Fibroblast of skin of left biceps (primary cell): ENCODE data around the gene COL5A3.
"Not testable (repeated sequence)": the region's sequence is repeated elsewhere in the genome, so short reads cannot be mapped to it uniquely, and the experiment has no call there.

Experiments used
- DNase-seq, 2 experiments: peaks; one replicate each; pipeline ENCODE4 v3.0.0-alpha.2; 2013; ENCODE audit warnings: low read depth in 2 of 2

Gene COL5A3

DNA sequence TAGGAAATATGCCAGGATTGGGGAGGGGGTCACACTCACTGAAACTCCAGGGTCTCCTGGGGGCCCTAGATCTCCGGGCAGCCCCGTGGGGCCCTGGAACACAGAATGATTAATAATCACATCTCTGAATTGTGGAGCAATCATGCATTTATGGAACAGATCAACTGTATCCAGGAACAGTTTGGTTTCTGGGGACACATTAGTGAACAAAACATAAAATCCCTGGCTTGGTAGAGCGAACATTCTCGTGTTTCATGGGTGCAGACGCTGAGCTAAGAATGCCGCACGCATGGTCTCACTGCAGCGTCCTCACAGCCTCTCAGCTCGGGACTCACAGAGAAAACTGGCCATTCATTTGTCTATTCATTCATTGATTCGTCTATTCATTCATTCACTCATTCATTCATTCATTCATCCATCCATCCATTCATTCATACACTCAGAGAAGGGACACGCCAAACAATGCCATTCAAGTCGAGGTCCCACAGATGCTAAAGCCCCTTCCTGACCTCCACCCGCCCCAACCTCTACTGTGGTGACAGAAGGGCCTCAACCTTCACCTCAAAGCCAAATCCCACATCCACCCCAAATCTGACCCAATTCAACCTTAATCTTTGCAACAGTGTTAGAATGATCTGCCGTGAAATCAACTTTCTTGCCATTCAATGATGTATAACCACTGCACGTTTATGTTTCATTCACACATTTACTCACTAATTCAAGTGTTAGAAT lies 39.0 kb downstream of the COL5A3 start:
- DNase-seq = no peak

- DNase-seq = no peak
Observed at GRCh38 chr19:9970481-9970880, 39.8 kb downstream of the COL5A3 start.

DNA sequence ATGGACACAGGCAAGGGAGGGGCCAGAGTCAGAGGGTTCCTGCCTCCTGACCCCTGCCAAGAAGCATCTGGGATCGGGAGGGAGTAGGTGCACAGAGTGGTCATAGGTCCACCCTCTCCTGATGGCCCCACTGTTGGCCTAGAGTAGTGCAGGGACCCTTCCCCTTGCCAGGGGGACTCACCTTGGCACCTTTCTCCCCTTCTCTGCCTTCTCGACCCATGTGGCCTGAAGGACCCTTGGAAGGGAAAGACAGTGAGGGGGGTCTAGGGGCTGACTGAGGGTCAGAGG lies 40.7 kb downstream of the COL5A3 start:
- no peak for DNase-seq

GRCh38 chr19:9968820-9969687 lies 41.2 kb downstream of the COL5A3 start:
- DNase-seq = no peak

- no peak for DNase-seq
Observed at GRCh38 chr19:9967326-9967725, 43.0 kb downstream of the COL5A3 start.

DNA sequence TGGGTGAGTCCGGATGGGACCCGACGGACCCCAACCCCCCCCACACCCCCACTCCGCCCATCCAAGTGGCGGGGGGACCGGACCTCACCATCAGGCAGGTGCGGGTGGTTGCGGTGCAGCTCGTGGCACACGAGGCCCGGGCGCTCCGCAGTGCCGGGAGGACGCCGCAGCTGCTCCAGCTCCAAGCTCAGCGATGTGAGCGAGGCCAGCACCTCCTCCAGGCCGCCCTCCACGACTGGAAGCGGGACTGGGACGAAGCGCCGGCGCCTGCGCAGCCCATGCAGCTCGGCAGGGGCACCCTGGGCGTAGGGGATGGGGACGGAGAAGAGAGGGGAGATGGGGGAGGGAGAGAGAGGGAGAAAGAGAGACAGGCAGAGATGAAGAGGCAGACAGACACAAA lies 43.9 kb downstream of the COL5A3 start:
- DNase-seq = no peak

DNA sequence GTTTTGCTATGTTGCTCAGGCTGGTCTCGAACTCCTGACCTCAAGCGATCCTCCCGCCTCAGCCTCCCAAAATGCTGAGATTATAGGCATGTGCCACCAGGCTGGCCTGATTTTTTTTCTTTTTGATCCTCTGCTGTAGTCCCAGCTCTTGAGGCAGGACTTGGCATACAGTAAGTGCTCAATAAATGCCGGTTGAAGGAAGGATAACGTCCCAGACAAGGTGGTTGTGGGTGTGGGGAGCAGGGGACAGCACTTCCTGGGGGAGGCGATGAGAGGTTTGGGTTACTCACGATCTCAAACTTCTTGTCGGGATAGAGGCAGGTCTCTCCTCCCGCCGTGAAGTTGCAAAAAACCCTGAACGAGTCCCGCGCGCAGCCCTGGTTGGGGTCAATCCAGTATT lies 44.3 kb downstream of the COL5A3 start:
- DNase-seq = no peak

DNA sequence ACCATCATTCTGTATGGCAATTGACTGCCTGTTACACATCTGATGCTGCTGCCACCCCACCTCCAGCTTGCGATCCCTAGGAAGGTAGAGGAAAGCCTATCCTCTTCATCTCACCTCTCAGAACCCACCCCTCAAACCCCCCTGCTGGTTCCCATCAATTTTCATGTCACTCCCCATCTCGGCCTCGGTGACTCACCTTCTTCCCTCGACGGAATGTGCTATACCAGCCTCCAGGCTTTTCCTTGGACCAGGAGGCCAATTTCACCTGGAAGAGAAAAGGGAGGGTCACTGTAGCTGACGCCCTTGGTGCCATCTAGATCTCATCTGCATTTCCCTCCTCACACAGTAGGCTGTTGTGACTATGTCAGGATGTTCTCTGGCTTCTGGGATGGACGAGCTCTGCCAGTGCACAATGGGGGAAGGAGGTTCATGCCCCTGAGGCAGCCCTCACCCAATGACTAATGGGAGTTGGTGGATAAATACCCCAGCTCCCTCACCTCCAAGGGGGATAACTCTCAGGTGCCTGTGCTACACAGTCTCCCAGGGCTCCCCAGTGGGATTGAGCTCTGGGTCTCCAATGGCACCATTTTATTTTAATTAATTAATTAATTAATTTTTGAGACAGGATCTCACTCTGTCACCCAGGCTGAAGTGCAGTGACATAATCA lies 47.5 kb downstream of the COL5A3 start:
- no peak for DNase-seq

- no peak for DNase-seq
Observed at GRCh38 chr19:9961103-9961502, 49.2 kb downstream of the COL5A3 start.

DNA sequence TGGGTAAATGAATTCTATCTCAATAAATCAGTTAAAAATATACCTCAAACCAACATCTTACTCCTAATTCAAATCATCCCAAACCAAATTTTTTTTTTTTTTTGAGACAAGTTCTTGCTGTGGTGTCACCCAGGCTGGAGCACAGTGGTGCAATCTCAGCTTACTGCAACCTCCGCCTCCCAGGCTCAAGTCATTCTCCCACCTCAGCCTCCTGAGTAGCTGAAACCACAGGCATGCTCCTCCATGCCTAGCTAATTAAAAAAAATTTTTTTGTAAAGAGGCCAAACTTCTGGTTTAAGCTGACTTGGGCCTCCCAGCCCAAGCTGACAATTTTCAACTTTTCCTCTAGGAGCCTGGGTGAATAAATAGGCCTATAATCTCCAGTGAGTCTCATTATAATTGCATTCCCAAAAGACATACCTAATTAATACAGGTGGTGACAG lies 51.9 kb downstream of the COL5A3 start:
- DNase-seq = peak; percentile 92 to 94

- DNase-seq = no peak
Observed at GRCh38 chr19:9956956-9957355, 53.3 kb downstream of the COL5A3 start.

GRCh38 chr19:9953802-9954542 lies 56.3 kb downstream of the COL5A3 start:
- DNase-seq = no peak

DNA sequence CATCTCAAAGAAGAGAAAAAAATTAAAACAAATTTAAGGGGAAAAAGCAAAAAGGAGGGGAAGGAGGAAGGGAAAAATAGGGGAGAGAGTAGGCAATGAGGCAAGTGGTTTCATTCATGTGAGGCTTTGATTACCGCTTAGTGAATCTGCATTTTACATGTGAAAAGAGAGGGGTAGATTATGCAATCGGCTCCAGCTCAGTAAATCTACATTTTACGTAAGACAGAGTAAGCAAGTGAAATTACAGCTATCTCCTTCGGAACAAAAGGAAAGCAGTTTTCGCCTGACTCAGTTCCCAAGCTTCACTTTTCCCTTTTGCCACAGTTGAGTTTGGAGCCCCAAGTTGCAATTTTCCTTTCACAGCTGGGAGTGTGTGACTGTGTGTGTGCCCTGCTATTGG lies 58.0 kb downstream of the COL5A3 start:
- no peak for DNase-seq

DNA sequence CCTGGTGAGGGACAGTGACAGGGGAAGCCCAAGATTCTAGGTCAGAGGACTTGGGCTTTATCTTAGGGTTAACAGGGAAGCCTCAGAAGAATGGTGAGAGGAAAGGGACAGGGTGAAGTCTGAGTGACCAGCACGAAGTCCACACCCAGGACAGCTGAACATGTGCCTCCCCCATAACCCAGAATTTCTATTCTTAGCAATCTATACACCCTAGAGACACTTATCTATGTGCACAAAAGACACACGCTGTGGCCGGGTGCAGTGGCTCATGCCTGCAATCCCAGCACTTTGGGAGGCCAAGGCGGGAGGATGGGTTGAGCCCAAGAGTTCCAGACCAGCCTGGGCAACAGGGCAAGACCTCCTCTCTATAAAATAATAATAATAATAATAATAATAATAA lies 62.9 kb downstream of the COL5A3 start:
- DNase-seq = no peak

DNA sequence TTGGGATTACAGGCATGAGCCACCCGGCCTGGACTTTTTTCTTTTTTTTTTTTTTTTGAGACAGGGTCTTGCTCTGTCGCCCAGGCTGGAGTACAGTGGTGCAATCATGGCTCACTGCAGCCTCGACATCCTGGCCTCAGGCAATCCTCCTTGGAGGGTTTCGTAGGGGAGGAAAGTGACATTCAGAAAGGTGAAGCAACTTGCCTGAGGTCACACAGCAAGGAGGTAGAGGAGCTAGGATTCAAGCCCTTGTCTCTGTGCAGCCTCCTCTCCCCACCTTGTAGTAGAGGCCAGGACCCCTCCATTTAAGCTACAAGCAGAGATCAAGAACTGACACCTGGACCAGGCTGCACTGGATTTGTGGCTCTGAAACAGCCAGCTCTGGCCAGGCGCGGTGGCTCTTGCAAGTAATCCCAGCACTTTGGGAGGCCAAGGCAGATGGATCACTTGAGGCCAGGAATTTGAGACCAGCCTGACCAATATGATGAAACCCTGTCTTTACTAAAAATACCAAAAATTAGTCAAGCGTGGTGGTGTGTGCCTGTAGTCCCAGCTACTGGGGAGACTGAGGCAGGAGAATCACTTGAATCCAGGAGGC lies 63.7 kb downstream of the COL5A3 start:
- DNase-seq = not testable (repeated sequence)

- peak; percentile 98 for DNase-seq
Observed at GRCh38 chr19:9945319-9945966, 64.9 kb downstream of the COL5A3 start.

GRCh38 chr19:9943744-9944143 lies 66.6 kb downstream of the COL5A3 start:
- DNase-seq = no peak

- DNase-seq = no peak
Observed at GRCh38 chr19:9941671-9942070, 68.6 kb downstream of the COL5A3 start.

- no peak for DNase-seq
Observed at GRCh38 chr19:9941231-9941630, 69.1 kb downstream of the COL5A3 start.

DNA sequence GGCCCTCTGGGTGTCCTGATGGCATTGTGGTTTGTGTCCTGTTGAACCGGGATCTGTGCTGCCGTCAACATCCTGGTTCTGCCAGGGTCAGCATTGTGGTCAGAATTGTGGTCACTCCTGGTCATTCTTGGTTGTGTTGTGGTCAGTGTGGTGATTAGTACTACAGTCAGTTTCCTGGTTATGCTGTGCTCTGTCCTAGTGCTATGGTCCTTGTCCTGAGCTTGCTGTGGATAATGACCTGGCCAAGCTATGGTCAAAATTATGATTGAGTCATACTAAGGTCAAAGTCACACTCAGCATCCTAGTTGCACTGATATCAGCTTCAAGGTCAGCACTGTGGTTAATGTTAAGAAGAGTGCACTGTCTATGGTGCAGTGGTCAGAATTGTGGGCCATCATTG lies 69.5 kb downstream of the COL5A3 start:
- DNase-seq = no peak

DNA sequence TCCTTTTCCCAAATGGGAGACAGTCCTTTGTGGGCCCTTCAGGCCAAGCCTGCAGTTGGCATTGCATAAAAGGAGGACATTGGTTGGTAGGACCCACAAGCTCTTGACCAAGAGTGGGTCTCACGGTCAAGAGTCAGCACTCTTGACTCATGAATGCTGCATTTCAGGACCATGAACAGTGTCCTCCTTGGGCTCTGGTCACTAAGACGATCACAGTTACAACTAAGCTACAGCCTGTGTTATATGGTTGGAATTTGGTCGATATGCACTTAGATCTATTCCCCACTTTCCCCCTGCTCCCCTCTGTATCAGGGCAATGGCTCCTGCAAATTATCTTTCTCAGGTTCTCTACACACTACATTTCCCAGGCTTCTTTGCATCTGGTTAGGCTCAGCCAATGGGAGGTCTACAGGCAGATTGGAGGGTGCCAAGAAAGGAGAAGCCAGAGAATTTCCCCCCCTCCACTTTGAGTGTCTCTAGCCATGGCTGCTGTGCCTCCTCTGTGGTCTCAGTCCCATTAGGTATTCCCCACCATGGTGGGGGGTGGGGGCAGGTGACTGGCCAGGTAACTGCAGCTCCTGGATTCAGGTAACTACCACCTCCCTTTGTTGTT lies 70.9 kb downstream of the COL5A3 start:
- DNase-seq = no peak
